ENCODE results near the gene CCDC88C. TPM values are rescaled to one million over a fixed set of nuclear protein-coding genes. Genes with fewer than 3 reads are reported as not detected.
A peak's percentile ranks its signal among the peaks of the same experiment; 100 is the strongest.
"Not testable (repeated sequence)": the region's sequence is repeated elsewhere in the genome, so short reads cannot be mapped to it uniquely, and the experiment has no call there.

Gene CCDC88C
- total RNA-seq, 2 donors from 2014 or later: 98.8 to 113 TPM

DNA sequence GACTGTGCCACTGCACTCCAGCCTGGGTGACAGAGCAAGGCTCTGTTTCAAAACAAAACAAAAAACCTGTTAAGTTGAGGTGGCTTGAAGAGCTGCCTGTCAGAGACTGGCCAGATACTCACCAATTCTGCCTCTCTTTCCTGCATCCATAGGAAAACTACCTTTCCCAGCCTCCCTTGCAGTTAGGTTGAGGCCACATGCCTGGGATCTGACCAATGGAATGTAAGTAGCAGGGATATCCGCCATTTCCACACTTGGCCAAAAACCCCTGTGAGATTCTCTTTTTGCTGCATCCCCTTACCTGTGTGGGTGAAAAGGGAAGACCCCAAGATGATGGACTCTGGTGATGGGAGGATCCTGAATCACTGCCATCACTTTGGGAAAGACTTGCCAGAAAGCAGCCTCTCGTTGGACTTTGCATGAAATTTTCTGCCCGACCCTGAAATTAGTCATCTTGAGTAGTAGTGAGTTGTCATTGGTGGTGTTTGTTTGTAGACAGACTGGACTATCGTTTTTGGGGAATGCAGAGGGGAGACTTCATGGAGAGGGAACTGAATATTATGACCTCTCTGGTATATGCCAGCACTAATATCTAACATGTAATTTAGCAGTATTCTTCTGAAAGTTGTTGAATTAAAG is 187.1 kb downstream of the CCDC88C start:
- ATAC-seq: no peak
- DNase-seq (ENCODE audit: low spot score in 2 of 2): no peak
- peaks cover 29 to 52% of the 10 kb centered on the region in 2 donors for H3K36me3 Mint-ChIP-seq

DNA sequence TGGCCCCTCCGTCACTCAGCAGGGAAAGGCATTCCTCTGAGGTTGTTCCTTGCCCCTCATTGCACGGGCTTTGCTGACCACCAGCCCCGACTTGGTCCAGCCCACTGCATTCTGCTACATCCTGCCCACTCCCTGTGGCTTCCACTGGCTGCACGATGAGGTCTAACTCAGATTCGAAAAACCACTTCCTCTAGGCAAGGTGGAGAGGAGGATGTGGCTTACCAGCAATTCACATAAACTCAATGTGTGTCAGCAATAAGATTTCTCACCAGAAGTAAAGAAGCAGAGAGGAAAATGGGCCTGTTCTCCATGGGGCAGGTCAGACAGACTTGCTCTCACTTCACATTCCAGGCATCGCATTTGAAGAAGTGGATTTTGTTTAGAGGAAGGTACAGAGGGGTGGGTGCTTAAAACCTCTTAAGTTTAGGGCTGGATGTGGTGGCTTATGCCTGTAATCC is 187.8 kb downstream of the CCDC88C start:
- H3K27ac Mint-ChIP-seq: peak overlapping the region; percentile 85 to 98
- DNase-seq (ENCODE audit: low spot score in 2 of 2) (peak; percentile 63 to 78), ATAC-seq (peak; percentile 40 to 41)
- H3K9me3 Mint-ChIP-seq: peaks cover 4% of the 10 kb centered on the region in 2 donors
- H3K36me3 Mint-ChIP-seq: peaks cover 29 to 58% of the 10 kb centered on the region in 2 donors

More for the DNA sequence above, 187.1 kb downstream of the CCDC88C start:
- Mint-ChIP-seq H3K27ac (peak overlapping the region; percentile 85 to 98), H3K9me3 (peaks cover 4% of the 10 kb centered on the region in 2 donors)

DNA sequence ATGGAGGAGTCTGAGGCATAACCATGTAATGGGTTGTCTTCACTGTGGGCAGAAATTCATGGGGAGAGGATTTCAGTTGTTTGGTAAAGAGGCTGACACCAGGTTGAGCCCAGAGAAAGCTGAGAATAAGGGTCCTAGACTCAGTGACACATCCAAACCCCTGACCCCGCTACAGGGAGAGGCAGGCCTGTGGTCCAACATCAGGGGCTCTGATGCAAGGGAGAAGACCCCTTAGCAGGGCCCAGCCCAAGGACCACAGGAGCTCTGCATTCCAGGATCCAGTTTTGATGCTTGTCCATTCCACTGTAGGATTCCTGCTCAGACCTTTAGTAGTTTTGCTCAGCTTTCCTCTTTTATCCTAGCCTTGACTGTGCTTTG is 188.6 kb downstream of the CCDC88C start:
- no peak for ATAC-seq
- H3K9me3 Mint-ChIP-seq: peaks cover 0 to 4% of the 10 kb centered on the region in 2 donors
- peak overlapping the region; percentile 85 to 98 for H3K27ac Mint-ChIP-seq
- H3K36me3 Mint-ChIP-seq: peaks cover 21 to 55% of the 10 kb centered on the region in 2 donors
- DNase-seq (ENCODE audit: low spot score in 2 of 2): no peak

DNA sequence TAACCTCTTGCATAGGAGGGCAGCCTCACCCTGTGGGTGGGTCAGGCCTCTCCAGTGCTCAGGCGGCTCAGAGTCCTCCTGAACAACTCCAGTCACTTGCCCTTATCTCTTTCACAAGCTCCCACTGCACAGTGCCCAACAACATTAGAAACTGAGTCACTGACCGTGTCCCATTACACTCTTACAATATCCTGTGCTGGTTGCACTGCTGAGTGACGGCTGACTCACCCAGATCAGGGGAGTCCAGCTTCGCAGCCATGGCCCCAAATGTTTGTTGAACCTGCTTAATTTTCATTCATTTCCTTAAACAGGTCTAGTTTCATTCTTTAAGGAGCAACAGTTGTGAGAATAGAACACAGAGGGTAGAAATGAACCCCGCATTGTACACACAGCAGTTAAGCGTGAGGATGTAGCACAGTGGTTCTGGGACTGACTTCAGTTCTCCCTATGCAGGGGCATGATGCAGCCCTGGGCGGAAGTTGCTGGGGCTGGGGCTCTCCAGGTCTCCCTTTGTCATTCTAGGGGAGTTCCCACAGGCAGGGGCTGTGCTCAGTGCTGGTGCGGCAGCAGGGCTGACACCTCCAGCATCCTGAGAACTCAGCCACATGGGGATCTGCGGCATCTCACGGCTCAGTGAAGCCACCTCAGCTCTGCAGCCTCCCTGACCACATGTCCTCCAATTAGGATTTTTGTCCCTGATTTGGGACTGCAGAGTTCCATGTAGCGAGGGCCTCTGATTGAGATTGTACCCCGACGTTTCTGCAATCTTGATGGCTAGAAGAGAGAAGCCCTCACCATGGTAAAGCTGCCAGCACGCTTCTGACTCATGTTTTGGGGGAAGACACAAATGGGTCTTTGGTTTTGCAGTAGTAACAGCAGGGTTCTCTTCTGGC is 189.3 kb downstream of the CCDC88C start:
- H3K36me3 Mint-ChIP-seq: peaks cover 24 to 60% of the 10 kb centered on the region in 2 donors
- peak overlapping the region; percentile 85 to 98 for H3K27ac Mint-ChIP-seq
- ATAC-seq (peak; percentile 80 to 87), DNase-seq (ENCODE audit: low spot score in 2 of 2) (peak; percentile 79 to 90)
- H3K9me3 Mint-ChIP-seq: peaks cover 3 to 6% of the 10 kb centered on the region in 2 donors

DNA sequence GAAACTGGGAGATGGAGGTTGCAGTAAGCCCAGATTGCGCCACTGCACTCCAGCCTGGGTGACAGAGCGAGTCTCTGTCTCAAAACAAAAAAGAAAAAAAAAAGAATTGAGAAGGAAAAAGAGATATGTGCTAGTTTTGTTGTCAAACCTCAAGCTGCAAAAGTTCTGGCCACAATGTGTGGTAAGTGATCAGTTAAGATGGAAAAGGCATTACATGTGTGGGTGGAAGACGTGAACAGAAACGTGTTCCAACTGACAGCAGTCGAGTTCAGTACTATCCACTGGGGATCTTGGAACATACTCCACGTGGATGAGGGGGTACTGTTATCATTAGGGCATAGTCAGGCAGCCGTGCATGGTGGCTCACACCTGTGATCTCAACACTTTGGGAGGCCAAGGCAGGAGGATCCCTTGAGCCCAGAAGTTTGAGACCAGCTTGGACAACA is 190.4 kb downstream of the CCDC88C start:
- peak overlapping the region; percentile 85 to 97 for H3K27ac Mint-ChIP-seq
- ATAC-seq: peak; percentile 0 to 7
- no peak for DNase-seq (ENCODE audit: low spot score in 2 of 2)

GRCh38 chr14:91226360-91226759 is 191.3 kb downstream of the CCDC88C start:
- peaks cover 23 to 66% of the 10 kb centered on the region in 2 donors for H3K36me3 Mint-ChIP-seq
- H3K9me3 Mint-ChIP-seq: peaks cover 10 to 17% of the 10 kb centered on the region in 2 donors
- not testable (repeated sequence) for ATAC-seq; DNase-seq (ENCODE audit: low spot score in 2 of 2)
- H3K27ac Mint-ChIP-seq: peak overlapping the region; percentile 85 to 97

More for the DNA sequence above, 190.4 kb downstream of the CCDC88C start:
- peaks cover 22 to 66% of the 10 kb centered on the region in 2 donors for H3K36me3 Mint-ChIP-seq
- H3K9me3 Mint-ChIP-seq: peaks cover 9 to 12% of the 10 kb centered on the region in 2 donors

DNA sequence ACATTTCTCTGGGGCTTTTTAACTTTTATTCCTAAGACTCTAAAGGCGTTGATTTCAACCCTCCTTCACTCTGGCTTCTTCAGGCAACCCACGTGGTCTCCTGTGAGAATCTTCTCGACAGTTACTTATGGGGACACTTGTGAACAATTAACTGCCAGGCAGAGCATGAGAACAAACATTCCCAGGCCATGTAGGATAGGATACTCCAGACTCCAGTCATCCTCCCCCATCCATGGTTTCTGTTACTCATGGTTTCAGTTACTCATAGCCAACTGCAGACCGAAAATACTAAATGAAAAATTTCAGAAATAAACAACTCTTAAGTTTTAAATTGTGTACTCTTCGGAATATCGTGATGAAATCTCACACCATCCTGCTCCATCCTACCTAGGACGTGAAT is 192.6 kb downstream of the CCDC88C start:
- Mint-ChIP-seq H3K27ac (peak overlapping the region in 1 of 2 donors; percentile 33), H3K9me3 (peaks cover 10 to 22% of the 10 kb centered on the region in 2 donors), H3K36me3 (peaks cover 24 to 66% of the 10 kb centered on the region in 2 donors)
- DNase-seq (ENCODE audit: low spot score in 2 of 2) (no peak), ATAC-seq (no peak)

DNA sequence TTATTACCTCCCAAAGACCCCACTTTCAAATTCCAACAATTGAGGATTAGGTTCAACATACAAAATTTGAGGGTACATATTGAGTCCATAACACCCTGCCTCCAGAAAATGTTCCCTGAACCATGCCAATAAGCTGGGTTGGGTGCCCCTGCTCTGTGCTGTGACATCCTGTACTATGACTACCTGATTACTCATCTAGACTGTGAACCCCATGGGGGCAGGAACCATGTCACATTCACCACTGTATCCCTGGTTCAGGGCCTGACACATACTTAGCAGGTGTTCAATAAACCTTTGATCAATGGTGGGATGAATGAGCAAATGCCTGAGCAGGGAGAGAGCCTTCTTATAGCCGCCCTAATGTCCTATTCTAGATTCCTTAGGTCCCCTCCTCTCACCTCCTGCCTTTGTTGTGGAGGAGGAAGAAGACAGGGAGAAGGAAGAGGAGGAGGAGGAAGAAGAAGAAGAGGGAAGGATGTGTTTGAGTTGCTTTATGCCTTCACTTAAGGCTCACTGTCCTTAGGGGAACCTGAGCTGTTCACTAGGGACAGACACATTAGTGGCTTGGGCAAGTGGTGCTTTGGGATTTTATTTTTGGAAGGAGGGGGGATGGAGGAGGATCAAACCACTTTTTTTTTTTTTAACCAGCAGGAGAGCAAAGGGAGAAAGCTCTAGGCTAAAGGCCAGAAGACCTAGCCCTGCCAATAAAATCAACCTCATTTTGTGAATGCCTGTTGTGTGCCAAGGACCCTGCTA is 194.4 kb downstream of the CCDC88C start:
- Mint-ChIP-seq H3K27ac (peak overlapping the region; percentile 70 to 85), H3K36me3 (peaks cover 24 to 67% of the 10 kb centered on the region in 2 donors), H3K9me3 (peaks cover 10 to 22% of the 10 kb centered on the region in 2 donors)
- DNase-seq (ENCODE audit: low spot score in 2 of 2) (peak in 1 of 2 donors; percentile 77), ATAC-seq (peak; percentile 60 to 95)

Other genes starting within 250 kb of the CCDC88C start
- gene GPR68, start 173.1 kb downstream of the CCDC88C start, total RNA-seq: 10 to 100 TPM in 1 of 2 donors, 1 to 10 TPM in 1; 4.6 to 12.7 TPM
- 100 to 1,000 TPM; 103 to 138 TPM for gene PPP4R3A, start 92.5 kb upstream of the CCDC88C start, total RNA-seq

All from activated naive CD4-positive, alpha-beta T cell treated with anti-CD3 and anti-CD28 coated beads, Interleukin-2, amount 50 U/mL, for 72 hours (primary cell).